Measurements from ENCODE around the gene CELA2A.
"Not testable (repeated sequence)": the region's sequence is repeated elsewhere in the genome, so short reads cannot be mapped to it uniquely, and the experiment has no call there.

- not testable (repeated sequence) for TF ChIP-seq CTCF (IDR thresholded peaks at IDR 0.05); EP300 (IDR thresholded peaks at IDR 0.05); POLR2AphosphoS5 (IDR thresholded peaks at IDR 0.05); POLR2A (IDR thresholded peaks at IDR 0.05; ENCODE audit: low read depth)
These were observed 15.2 kb downstream of the CELA2A start for GRCh38 chr1:15471723-15472122.
